ENCODE results near the gene EPDR1.
A peak's percentile ranks its signal among the peaks of the same experiment; 100 is the strongest.
"Not testable (repeated sequence)": the region's sequence is repeated elsewhere in the genome, so short reads cannot be mapped to it uniquely, and the experiment has no call there.

Gene EPDR1

GRCh38 chr7:37928878-37929277 lies 8.4 kb downstream of the EPDR1 start:
- DNase-seq (ENCODE audit: low read depth): no peak

- DNase-seq (ENCODE audit: low read depth): no peak
Observed at GRCh38 chr7:37930226-37930948, 9.9 kb downstream of the EPDR1 start.

GRCh38 chr7:37932543-37932942 lies 12.1 kb downstream of the EPDR1 start:
- no peak for DNase-seq (ENCODE audit: low read depth)

- DNase-seq (ENCODE audit: low read depth): no peak
Observed at GRCh38 chr7:37933018-37933566, 12.7 kb downstream of the EPDR1 start.

GRCh38 chr7:37942934-37943610 lies 22.6 kb downstream of the EPDR1 start:
- DNase-seq (ENCODE audit: low read depth): peak; percentile 23

GRCh38 chr7:37943905-37944736 lies 23.7 kb downstream of the EPDR1 start:
- DNase-seq (ENCODE audit: low read depth): no peak

GRCh38 chr7:37944737-37945054 lies 24.3 kb downstream of the EPDR1 start:
- DNase-seq (ENCODE audit: low read depth): no peak

GRCh38 chr7:37945336-37945735 lies 24.9 kb downstream of the EPDR1 start:
- peak; percentile 54 for DNase-seq (ENCODE audit: low read depth)

GRCh38 chr7:37947138-37947940 lies 26.9 kb downstream of the EPDR1 start:
- DNase-seq (ENCODE audit: low read depth): no peak

- DNase-seq (ENCODE audit: low read depth): no peak
Observed at GRCh38 chr7:37947941-37948210, 27.4 kb downstream of the EPDR1 start.

GRCh38 chr7:37952240-37952639 lies 31.8 kb downstream of the EPDR1 start:
- DNase-seq (ENCODE audit: low read depth): no peak

- DNase-seq (ENCODE audit: low read depth): not testable (repeated sequence)
Observed at GRCh38 chr7:37954217-37954616, 33.8 kb downstream of the EPDR1 start.

- DNase-seq (ENCODE audit: low read depth): no peak
Observed at GRCh38 chr7:37956791-37957190, 36.4 kb downstream of the EPDR1 start.

GRCh38 chr7:37957221-37957970 lies 37.0 kb downstream of the EPDR1 start:
- DNase-seq (ENCODE audit: low read depth): no peak

- DNase-seq (ENCODE audit: low read depth): no peak
Observed at GRCh38 chr7:37960483-37960882, 40.0 kb downstream of the EPDR1 start.

GRCh38 chr7:37961251-37961650 lies 40.8 kb downstream of the EPDR1 start:
- no peak for DNase-seq (ENCODE audit: low read depth)

GRCh38 chr7:37964196-37964595 lies 43.8 kb downstream of the EPDR1 start:
- no peak for DNase-seq (ENCODE audit: low read depth)

GRCh38 chr7:37970211-37970610 lies 49.8 kb downstream of the EPDR1 start:
- DNase-seq (ENCODE audit: low read depth): no peak

- no peak for DNase-seq (ENCODE audit: low read depth)
Observed at GRCh38 chr7:37971491-37971890, 51.1 kb downstream of the EPDR1 start.

GRCh38 chr7:37973915-37974314 lies 53.5 kb downstream of the EPDR1 start:
- DNase-seq (ENCODE audit: low read depth): no peak

- DNase-seq (ENCODE audit: low read depth): no peak
Observed at GRCh38 chr7:37974711-37975110, 54.3 kb downstream of the EPDR1 start.

Measured in iris pigment epithelial cell (primary cell).